Liver (tissue), 3 donors: ENCODE measurements around the gene FTO.

Source experiments
- EGR1 ChIP-seq, 2 donors: IDR thresholded peaks; 2 replicates each; pipeline ENCODE4 v1.6.1; 2016 to 2018; ENCODE audit warnings: antibody characterized with exemption in 2 of 2, low read depth in 2 of 2
- FOXA1 ChIP-seq: IDR thresholded peaks from 2 replicates; pipeline ENCODE4 v1.6.1; 2016; ENCODE audit warnings: antibody characterized with exemption
- GABPA ChIP-seq, 2 donors: IDR thresholded peaks in 1 of 2; conservative IDR thresholded peaks in 1 of 2; 2 replicates each; pipeline ENCODE4 v1.6.1; 2016; ENCODE audit warnings: antibody characterized with exemption in 2 of 2, mild to moderate bottlenecking in 1 of 2, moderate library complexity in 1 of 2
- JUND ChIP-seq, 2 donors: IDR thresholded peaks; 2 replicates each; pipeline ENCODE4 v1.6.1; 2016; ENCODE audit warnings: antibody characterized with exemption in 2 of 2
- MAX ChIP-seq: IDR thresholded peaks from 2 replicates; pipeline ENCODE4 v1.6.1; 2016; ENCODE audit warnings: antibody characterized with exemption
- SP1 ChIP-seq: IDR thresholded peaks from 2 replicates; pipeline ENCODE4 v1.6.1; 2018; ENCODE audit warnings: antibody characterized with exemption, mild to moderate bottlenecking
- TAF1 ChIP-seq: conservative IDR thresholded peaks from 2 replicates; pipeline ENCODE4 v1.6.1; 2016; ENCODE audit warnings: antibody characterized with exemption, mild to moderate bottlenecking
- TF ChIP-seq, protein P1 (sequence below): fragments of 150-350 bp; IDR thresholded peaks from 2 replicates; pipeline ENCODE4 v1.5.1; 2017; ENCODE audit warnings: improper control_type of control experiment, low read depth, low read length; ENCODE audit not compliant: missing input control
- TF ChIP-seq, protein P2 (sequence below): IDR thresholded peaks from 2 replicates; pipeline ENCODE4 v1.6.1; 2016; ENCODE audit warnings: antibody characterized with exemption, mild to moderate bottlenecking
- donor health status: healthy.
- donor health status: healthy.

DNA sequence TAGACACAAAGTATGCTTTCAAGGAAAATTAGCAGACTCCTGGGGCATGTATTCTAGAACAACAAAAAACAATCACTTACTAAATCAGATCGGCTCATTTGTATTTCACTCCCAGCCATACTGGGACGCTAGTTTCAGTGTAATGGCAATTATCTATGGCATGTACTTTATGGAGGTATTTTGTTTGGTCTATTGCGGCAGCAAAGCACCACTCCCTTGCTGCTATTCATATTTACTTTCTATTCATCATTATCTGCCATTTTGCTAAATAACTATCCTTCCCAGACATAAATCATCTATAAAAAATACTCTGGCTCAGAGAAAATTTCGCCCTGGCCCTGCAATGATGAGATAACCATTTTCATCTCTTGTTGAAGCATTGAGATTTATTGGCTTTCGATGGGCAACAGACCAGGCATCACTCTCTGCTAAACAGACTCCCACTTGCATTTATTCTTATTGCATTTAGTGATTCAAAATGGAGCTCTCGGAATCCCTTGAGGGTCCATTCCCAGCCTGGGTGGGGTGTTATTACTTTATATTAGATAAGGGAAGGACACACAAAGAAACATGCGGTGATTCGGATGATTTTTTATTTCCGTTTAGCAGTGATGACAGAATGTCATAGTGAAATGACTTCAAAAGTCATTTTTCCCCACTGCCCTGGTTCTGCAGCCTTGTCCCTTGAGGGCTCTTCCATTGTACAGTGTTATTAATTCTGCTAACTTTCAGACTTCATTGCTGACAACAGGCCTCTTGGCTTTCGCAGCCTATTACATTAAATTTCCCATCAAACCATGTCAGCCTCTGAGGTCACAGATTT, 356.9 kb downstream of the FTO start:
- no peak for TF ChIP-seq SP1
- TF ChIP-seq, protein P1, sequence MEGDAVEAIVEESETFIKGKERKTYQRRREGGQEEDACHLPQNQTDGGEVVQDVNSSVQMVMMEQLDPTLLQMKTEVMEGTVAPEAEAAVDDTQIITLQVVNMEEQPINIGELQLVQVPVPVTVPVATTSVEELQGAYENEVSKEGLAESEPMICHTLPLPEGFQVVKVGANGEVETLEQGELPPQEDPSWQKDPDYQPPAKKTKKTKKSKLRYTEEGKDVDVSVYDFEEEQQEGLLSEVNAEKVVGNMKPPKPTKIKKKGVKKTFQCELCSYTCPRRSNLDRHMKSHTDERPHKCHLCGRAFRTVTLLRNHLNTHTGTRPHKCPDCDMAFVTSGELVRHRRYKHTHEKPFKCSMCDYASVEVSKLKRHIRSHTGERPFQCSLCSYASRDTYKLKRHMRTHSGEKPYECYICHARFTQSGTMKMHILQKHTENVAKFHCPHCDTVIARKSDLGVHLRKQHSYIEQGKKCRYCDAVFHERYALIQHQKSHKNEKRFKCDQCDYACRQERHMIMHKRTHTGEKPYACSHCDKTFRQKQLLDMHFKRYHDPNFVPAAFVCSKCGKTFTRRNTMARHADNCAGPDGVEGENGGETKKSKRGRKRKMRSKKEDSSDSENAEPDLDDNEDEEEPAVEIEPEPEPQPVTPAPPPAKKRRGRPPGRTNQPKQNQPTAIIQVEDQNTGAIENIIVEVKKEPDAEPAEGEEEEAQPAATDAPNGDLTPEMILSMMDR, result no peak
- no peak for TF ChIP-seq TAF1
- no peak for TF ChIP-seq MAX
- no peak for TF ChIP-seq GABPA (IDR thresholded peaks at IDR 0.05 in 1 of 2, conservative IDR thresholded peaks at IDR 0.05 in 1 of 2)
- TF ChIP-seq EGR1 (IDR thresholded peaks at IDR 0.05; ENCODE audit: low read depth in 2 of 2), result no peak
- no peak for TF ChIP-seq FOXA1
- TF ChIP-seq, protein P2, sequence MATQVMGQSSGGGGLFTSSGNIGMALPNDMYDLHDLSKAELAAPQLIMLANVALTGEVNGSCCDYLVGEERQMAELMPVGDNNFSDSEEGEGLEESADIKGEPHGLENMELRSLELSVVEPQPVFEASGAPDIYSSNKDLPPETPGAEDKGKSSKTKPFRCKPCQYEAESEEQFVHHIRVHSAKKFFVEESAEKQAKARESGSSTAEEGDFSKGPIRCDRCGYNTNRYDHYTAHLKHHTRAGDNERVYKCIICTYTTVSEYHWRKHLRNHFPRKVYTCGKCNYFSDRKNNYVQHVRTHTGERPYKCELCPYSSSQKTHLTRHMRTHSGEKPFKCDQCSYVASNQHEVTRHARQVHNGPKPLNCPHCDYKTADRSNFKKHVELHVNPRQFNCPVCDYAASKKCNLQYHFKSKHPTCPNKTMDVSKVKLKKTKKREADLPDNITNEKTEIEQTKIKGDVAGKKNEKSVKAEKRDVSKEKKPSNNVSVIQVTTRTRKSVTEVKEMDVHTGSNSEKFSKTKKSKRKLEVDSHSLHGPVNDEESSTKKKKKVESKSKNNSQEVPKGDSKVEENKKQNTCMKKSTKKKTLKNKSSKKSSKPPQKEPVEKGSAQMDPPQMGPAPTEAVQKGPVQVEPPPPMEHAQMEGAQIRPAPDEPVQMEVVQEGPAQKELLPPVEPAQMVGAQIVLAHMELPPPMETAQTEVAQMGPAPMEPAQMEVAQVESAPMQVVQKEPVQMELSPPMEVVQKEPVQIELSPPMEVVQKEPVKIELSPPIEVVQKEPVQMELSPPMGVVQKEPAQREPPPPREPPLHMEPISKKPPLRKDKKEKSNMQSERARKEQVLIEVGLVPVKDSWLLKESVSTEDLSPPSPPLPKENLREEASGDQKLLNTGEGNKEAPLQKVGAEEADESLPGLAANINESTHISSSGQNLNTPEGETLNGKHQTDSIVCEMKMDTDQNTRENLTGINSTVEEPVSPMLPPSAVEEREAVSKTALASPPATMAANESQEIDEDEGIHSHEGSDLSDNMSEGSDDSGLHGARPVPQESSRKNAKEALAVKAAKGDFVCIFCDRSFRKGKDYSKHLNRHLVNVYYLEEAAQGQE, result no peak
- no peak for TF ChIP-seq JUND (IDR thresholded peaks at IDR 0.05)
